Prostate gland (tissue), 2 donors: ENCODE results near the gene KCNMB1. TPM values are rescaled to one million over a fixed set of nuclear protein-coding genes. Genes with fewer than 3 reads are reported as not detected.

Source experiments
- DNase-seq: peaks from one replicate; pipeline ENCODE4 v3.0.0-alpha.2; 2019; ENCODE audit warnings: low spot score
- H3K27ac ChIP-seq, 2 donors: fragments of 200-600 bp; sonication (generic); 2 replicates each; pipeline ENCODE4 v1.5.1; 2017 to 2019
- H3K27me3 ChIP-seq: fragments of 200-600 bp; sonication (generic); replicated peaks from 2 replicates; pipeline ENCODE4 v1.5.1; 2019; ENCODE audit not compliant: insufficient read depth
- H3K36me3 ChIP-seq, 2 donors: fragments of 200-600 bp; sonication (generic); 1 replicate in 1 of 2; 2 replicates in 1 of 2; pipeline versions ENCODE4 v1.5.1 to v1.8.1; 2017 to 2019
- H3K4me1 ChIP-seq: fragments of 200-600 bp; sonication (generic); replicated peaks from 2 replicates; pipeline ENCODE4 v1.5.1; 2019
- H3K4me3 ChIP-seq, 2 donors: fragments of 200-600 bp; sonication (generic); 2 replicates each; pipeline ENCODE4 v1.5.1; 2017 to 2019
- H3K9me3 ChIP-seq: fragments of 200-600 bp; sonication (generic); 2 replicates; pipeline ENCODE4 v1.5.1; 2017
- CTCF ChIP-seq, 4 experiments: fragments of 200-600 bp in 2 of 4; fragments of 450-650 bp in 2 of 4; sonication (generic) in 2 of 4; IDR thresholded peaks; 1 replicate in 3 of 4; 2 replicates in 1 of 4; pipeline ENCODE4 v1.5.1; 2016 to 2019; ENCODE audit warnings: antibody characterized with exemption in 4 of 4, mild to moderate bottlenecking in 2 of 4, moderate library complexity in 2 of 4
- POLR2A ChIP-seq: fragments of 450-650 bp; IDR thresholded peaks from one replicate; pipeline ENCODE4 v1.6.1; 2016; ENCODE audit warnings: antibody characterized with exemption, mild to moderate bottlenecking
- POLR2AphosphoS5 ChIP-seq: sonication (generic); formaldehyde crosslinking; IDR thresholded peaks from one replicate; pipeline ENCODE4 v1.6.1; 2017; ENCODE audit warnings: antibody characterized with exemption
- whole genome bisulfite sequencing: methylation state at CpG from one replicate; pipeline ENCODE4 v1.1.5; 2018; 5-methylcytosine and 5-hydroxymethylcytosine counted together
- intact Hi-C: fragments of 100-400 bp; cut with DNase I; formaldehyde crosslinking; loops from one replicate; pipeline ENCODE4 v1.14.2; 2022
- total RNA-seq, 2 donors: library from RNA; depleted of rRNA; stranded (reverse); fragments of >200 nt; gene quantifications; one replicate each; pipeline ENCODE4 v1.1.0, GENCODE V29; 2016

The KCNMB1 gene
- total RNA-seq, 2 donors from 2014 or later: 5.9 to 9.1 TPM

GRCh38 chr5:170361116-170361515 is 28.1 kb downstream of the KCNMB1 start:
- intact Hi-C loops: no loop called here
- no peaks in the 10 kb centered on the region for H3K4me1 ChIP-seq

GRCh38 chr5:170360709-170361108 is 28.5 kb downstream of the KCNMB1 start:
- intact Hi-C loops: no loop called here
- peaks cover under 1% of the 10 kb centered on the region for H3K4me1 ChIP-seq
- no peaks in the 10 kb centered on the region for H3K27me3 ChIP-seq
- H3K36me3 ChIP-seq: no peaks in the 10 kb centered on the region
- H3K4me3 ChIP-seq: no peak overlapping the region
- no peaks in the 10 kb centered on the region for H3K9me3 ChIP-seq
- DNase-seq: no peak
- 66% methylated on average over 8 of the region's 8 CpGs for WGBS
- H3K27ac ChIP-seq: no peak overlapping the region
- TF ChIP-seq POLR2A (no peak), POLR2AphosphoS5 (no peak), CTCF (IDR thresholded peaks at IDR 0.05) (no peak)

More at GRCh38 chr5:170361116-170361515, 28.1 kb downstream of the KCNMB1 start:
- no peak for TF ChIP-seq POLR2A
- no peak for TF ChIP-seq POLR2AphosphoS5
- TF ChIP-seq CTCF (IDR thresholded peaks at IDR 0.05): no peak
- Histone ChIP-seq H3K36me3 (no peaks in the 10 kb centered on the region), H3K4me3 (no peak overlapping the region), H3K27me3 (no peaks in the 10 kb centered on the region), H3K27ac (no peak overlapping the region), H3K9me3 (no peaks in the 10 kb centered on the region)
- 92% methylated on average over 5 of the region's 5 CpGs for WGBS
- no peak for DNase-seq

- no peak for DNase-seq
- TF ChIP-seq POLR2AphosphoS5: no peak
- WGBS: 59% methylated on average over 8 of the region's 8 CpGs
- H3K9me3 ChIP-seq: no peaks in the 10 kb centered on the region
- no peak overlapping the region for H3K4me3 ChIP-seq
- H3K27me3 ChIP-seq: no peaks in the 10 kb centered on the region
- H3K4me1 ChIP-seq: peaks cover 5% of the 10 kb centered on the region
- no peaks in the 10 kb centered on the region for H3K36me3 ChIP-seq
- H3K27ac ChIP-seq: peak overlapping the region; percentile 33 to 55
- intact Hi-C loops: no loop called here
Measured at GRCh38 chr5:170357955-170358444, 31.2 kb downstream of the KCNMB1 start.

GRCh38 chr5:170355601-170356098 is 33.5 kb downstream of the KCNMB1 start:
- Histone ChIP-seq H3K4me1 (peaks cover 5% of the 10 kb centered on the region), H3K27ac (peak overlapping the region; percentile 16 to 47), H3K36me3 (no peaks in the 10 kb centered on the region), H3K4me3 (no peak overlapping the region), H3K27me3 (no peaks in the 10 kb centered on the region), H3K9me3 (no peaks in the 10 kb centered on the region)
- 16% methylated on average over 8 of the region's 8 CpGs for WGBS
- intact Hi-C loops: no loop called here
- TF ChIP-seq POLR2A: no peak
- TF ChIP-seq POLR2AphosphoS5: peak; percentile 91
- peak; percentile 87 for DNase-seq

GRCh38 chr5:170353961-170354360 is 35.2 kb downstream of the KCNMB1 start:
- H3K4me1 ChIP-seq: peaks cover 5% of the 10 kb centered on the region
- peak overlapping the region in 1 of 2 donors; percentile 0 for H3K4me3 ChIP-seq
- DNase-seq: no peak
- no peak overlapping the region for H3K27ac ChIP-seq
- intact Hi-C loops: no loop called here
- no peaks in the 10 kb centered on the region for H3K36me3 ChIP-seq
- H3K27me3 ChIP-seq: no peaks in the 10 kb centered on the region
- WGBS: 74% methylated on average over 9 of the region's 9 CpGs
- no peaks in the 10 kb centered on the region for H3K9me3 ChIP-seq
- TF ChIP-seq POLR2A (no peak), CTCF (IDR thresholded peaks at IDR 0.05) (no peak), POLR2AphosphoS5 (no peak)

- H3K27me3 ChIP-seq: peaks cover 3% of the 10 kb centered on the region
- no peak for DNase-seq
- intact Hi-C loops: no loop called here
- peak overlapping the region in 1 of 2 donors; percentile 0 for H3K4me3 ChIP-seq
- TF ChIP-seq POLR2AphosphoS5 (no peak), POLR2A (no peak), CTCF (IDR thresholded peaks at IDR 0.05) (no peak)
- WGBS: 38% methylated on average over 18 of the region's 18 CpGs
- peaks cover 5% of the 10 kb centered on the region for H3K4me1 ChIP-seq
- H3K36me3 ChIP-seq: no peaks in the 10 kb centered on the region
- peak overlapping the region in 1 of 2 donors; percentile 42 for H3K27ac ChIP-seq
- H3K9me3 ChIP-seq: no peaks in the 10 kb centered on the region
Measured at GRCh38 chr5:170353011-170353761, 36.0 kb downstream of the KCNMB1 start.
